Mesothelial cell of epicardium (in vitro differentiated cells): ENCODE data around the gene GALNT2. TPM values are rescaled to one million over a fixed set of nuclear protein-coding genes. Genes with fewer than 3 reads are reported as not detected.

Experiments
- DNase-seq, 2 experiments: peaks; one replicate each; pipeline ENCODE4 v3.0.0; 2021; ENCODE audit warnings: low spot score in 2 of 2; ENCODE audit not compliant: unreplicated experiment in 2 of 2
- H3K27ac Mint-ChIP-seq: 2 replicates; pipeline ENCODE4 v1.8.0; 2021; ENCODE audit warnings: mixed read lengths
- H3K27me3 Mint-ChIP-seq: 2 replicates; pipeline ENCODE4 v1.8.0; 2021; ENCODE audit warnings: low read depth, mixed read lengths
- H3K36me3 Mint-ChIP-seq: 2 replicates; pipeline ENCODE4 v1.8.0; 2021; ENCODE audit warnings: mixed read lengths
- H3K4me1 Mint-ChIP-seq: 2 replicates; pipeline ENCODE4 v1.8.0; 2021; ENCODE audit warnings: mixed read lengths
- H3K4me3 Mint-ChIP-seq: 2 replicates; pipeline ENCODE4 v1.8.0; 2021; ENCODE audit warnings: mild to moderate bottlenecking, moderate library complexity, mixed read lengths
- H3K9me3 Mint-ChIP-seq: 2 replicates; pipeline ENCODE4 v1.8.0; 2021; ENCODE audit warnings: mixed read lengths
- CTCF ChIP-seq: fragments of 200-600 bp; sonication (generic); IDR thresholded peaks from one replicate; pipeline ENCODE4 v1.5.0; 2021; ENCODE audit warnings: antibody characterized with exemption; ENCODE audit not compliant: unreplicated experiment
- total RNA-seq: library from RNA; stranded (reverse); gene quantifications from 3 replicates; pipeline ENCODE4 v1.2.1, GENCODE V29; 2021

Gene GALNT2
- total RNA-seq, 1 donor from 2014 or later, result 48.3 TPM

- TF ChIP-seq CTCF, result no peak
- no peak for DNase-seq
Observed at GRCh38 chr1:230159580-230159979, 92.5 kb downstream of the GALNT2 start.

GRCh38 chr1:230160957-230161771 lies 94.1 kb downstream of the GALNT2 start:
- Mint-ChIP-seq H3K27me3 (no peaks in the 10 kb centered on the region), H3K4me3 (no peak overlapping the region), H3K4me1 (peaks cover 10% of the 10 kb centered on the region), H3K9me3 (peaks cover 5% of the 10 kb centered on the region), H3K27ac (no peak overlapping the region), H3K36me3 (no peaks in the 10 kb centered on the region)
- DNase-seq, result no peak
- no peak for TF ChIP-seq CTCF

More at GRCh38 chr1:230159580-230159979, 92.5 kb downstream of the GALNT2 start:
- Mint-ChIP-seq H3K27ac (no peak overlapping the region), H3K36me3 (no peaks in the 10 kb centered on the region), H3K9me3 (peaks cover 5% of the 10 kb centered on the region), H3K27me3 (no peaks in the 10 kb centered on the region), H3K4me1 (peaks cover 16% of the 10 kb centered on the region), H3K4me3 (no peak overlapping the region)

- no peak for DNase-seq
- H3K27ac Mint-ChIP-seq, result no peak overlapping the region
- no peak for TF ChIP-seq CTCF
- peaks cover 6% of the 10 kb centered on the region for H3K4me1 Mint-ChIP-seq
- no peak overlapping the region for H3K4me3 Mint-ChIP-seq
- no peaks in the 10 kb centered on the region for H3K27me3 Mint-ChIP-seq
- no peaks in the 10 kb centered on the region for H3K36me3 Mint-ChIP-seq
- no peaks in the 10 kb centered on the region for H3K9me3 Mint-ChIP-seq
Observed at GRCh38 chr1:230163205-230163604, 96.2 kb downstream of the GALNT2 start.

GRCh38 chr1:230163719-230164118 lies 96.7 kb downstream of the GALNT2 start:
- DNase-seq, result no peak
- Mint-ChIP-seq H3K27ac (no peak overlapping the region), H3K4me1 (peaks cover 2% of the 10 kb centered on the region), H3K27me3 (no peaks in the 10 kb centered on the region), H3K9me3 (no peaks in the 10 kb centered on the region), H3K4me3 (no peak overlapping the region), H3K36me3 (no peaks in the 10 kb centered on the region)
- TF ChIP-seq CTCF, result no peak

GRCh38 chr1:230165536-230165935 lies 98.5 kb downstream of the GALNT2 start:
- peaks cover 1% of the 10 kb centered on the region for H3K4me1 Mint-ChIP-seq
- no peak overlapping the region for H3K4me3 Mint-ChIP-seq
- no peaks in the 10 kb centered on the region for H3K36me3 Mint-ChIP-seq
- H3K27ac Mint-ChIP-seq, result no peak overlapping the region
- TF ChIP-seq CTCF, result no peak
- H3K9me3 Mint-ChIP-seq, result no peaks in the 10 kb centered on the region
- H3K27me3 Mint-ChIP-seq, result no peaks in the 10 kb centered on the region
- no peak for DNase-seq
